HG03439 (cell line): ENCODE results near the gene PSMA7.
"Not testable (repeated sequence)": the region's sequence is repeated elsewhere in the genome, so short reads cannot be mapped to it uniquely, and the experiment has no call there.

Experiments
- ATAC-seq: cut with Tn5 transposase; IDR thresholded peaks from one replicate; pipeline ENCODE4 v1.9.1; 2021; ENCODE audit warnings: mild to moderate bottlenecking, moderate library complexity; ENCODE audit not compliant: unreplicated experiment

Gene PSMA7

GRCh38 chr20:62120990-62121775, 22.0 kb downstream of the PSMA7 start:
- ATAC-seq = peak; percentile 9

GRCh38 chr20:62120365-62120762, 22.8 kb downstream of the PSMA7 start:
- ATAC-seq = no peak

- ATAC-seq = no peak
These were observed 23.4 kb downstream of the PSMA7 start for GRCh38 chr20:62119591-62120364.

GRCh38 chr20:62119115-62119514, 24.1 kb downstream of the PSMA7 start:
- no peak for ATAC-seq

GRCh38 chr20:62118113-62119043, 24.8 kb downstream of the PSMA7 start:
- ATAC-seq = no peak

GRCh38 chr20:62117658-62118057, 25.5 kb downstream of the PSMA7 start:
- no peak for ATAC-seq

- no peak for ATAC-seq
These were observed 25.9 kb downstream of the PSMA7 start for GRCh38 chr20:62117362-62117646.

- ATAC-seq = no peak
These were observed 26.4 kb downstream of the PSMA7 start for GRCh38 chr20:62116558-62117361.

GRCh38 chr20:62115800-62116407, 27.3 kb downstream of the PSMA7 start:
- not testable (repeated sequence) for ATAC-seq

- ATAC-seq = no peak
These were observed 28.3 kb downstream of the PSMA7 start for GRCh38 chr20:62114894-62115293.

- ATAC-seq = no peak
These were observed 30.8 kb downstream of the PSMA7 start for GRCh38 chr20:62112368-62112767.

GRCh38 chr20:62111148-62111547, 32.0 kb downstream of the PSMA7 start:
- no peak for ATAC-seq

- ATAC-seq = no peak
These were observed 37.6 kb downstream of the PSMA7 start for GRCh38 chr20:62105592-62105991.

GRCh38 chr20:62104791-62105345, 38.3 kb downstream of the PSMA7 start:
- no peak for ATAC-seq

GRCh38 chr20:62104234-62104789, 38.9 kb downstream of the PSMA7 start:
- no peak for ATAC-seq

GRCh38 chr20:62103508-62104233, 39.5 kb downstream of the PSMA7 start:
- no peak for ATAC-seq

GRCh38 chr20:62101078-62101477, 42.1 kb downstream of the PSMA7 start:
- ATAC-seq = no peak

- ATAC-seq = no peak
These were observed 45.2 kb downstream of the PSMA7 start for GRCh38 chr20:62097881-62098407.
